NCI-H1694 (cell line): ENCODE results near the gene SYNJ2.

Source experiments
- DNase-seq: peaks from one replicate; lab custom pipeline; 2025; lab: John Stamatoyannopoulos, UW

The SYNJ2 gene

GRCh38 chr6:158040804-158041347 lies 59.2 kb downstream of the SYNJ2 start:
- DNase-seq = no peak

- DNase-seq = no peak
Observed at GRCh38 chr6:158041370-158041769, 59.7 kb downstream of the SYNJ2 start.

- no peak for DNase-seq
Observed at GRCh38 chr6:158041788-158042187, 60.1 kb downstream of the SYNJ2 start.

GRCh38 chr6:158042245-158042798 lies 60.7 kb downstream of the SYNJ2 start:
- DNase-seq = no peak

- DNase-seq = no peak
Observed at GRCh38 chr6:158043008-158043407, 61.3 kb downstream of the SYNJ2 start.

GRCh38 chr6:158043586-158044524 lies 62.2 kb downstream of the SYNJ2 start:
- no peak for DNase-seq

GRCh38 chr6:158044525-158044888 lies 62.8 kb downstream of the SYNJ2 start:
- no peak for DNase-seq

- DNase-seq = no peak
Observed at GRCh38 chr6:158046201-158047126, 64.8 kb downstream of the SYNJ2 start.

GRCh38 chr6:158047127-158047518 lies 65.5 kb downstream of the SYNJ2 start:
- DNase-seq = no peak

- no peak for DNase-seq
Observed at GRCh38 chr6:158047563-158048323, 66.1 kb downstream of the SYNJ2 start.

- no peak for DNase-seq
Observed at GRCh38 chr6:158048589-158048988, 66.9 kb downstream of the SYNJ2 start.

- no peak for DNase-seq
Observed at GRCh38 chr6:158049055-158050028, 67.7 kb downstream of the SYNJ2 start.

- no peak for DNase-seq
Observed at GRCh38 chr6:158050107-158050735, 68.6 kb downstream of the SYNJ2 start.

GRCh38 chr6:158050955-158051354 lies 69.3 kb downstream of the SYNJ2 start:
- DNase-seq = no peak

GRCh38 chr6:158051968-158052367 lies 70.3 kb downstream of the SYNJ2 start:
- DNase-seq = no peak

- DNase-seq = no peak
Observed at GRCh38 chr6:158053377-158054313, 72.0 kb downstream of the SYNJ2 start.

- DNase-seq = no peak
Observed at GRCh38 chr6:158056355-158056754, 74.7 kb downstream of the SYNJ2 start.

GRCh38 chr6:158056804-158057203 lies 75.1 kb downstream of the SYNJ2 start:
- DNase-seq = no peak
